WERI-Rb-1 (cell line): Measurements from ENCODE around the gene KIF13A.
"Not testable (repeated sequence)": the region's sequence is repeated elsewhere in the genome, so short reads cannot be mapped to it uniquely, and the experiment has no call there.

Source experiments
- DNase-seq: peaks from one replicate; pipeline ENCODE4 v3.0.0-alpha.2; 2020
- H3K27ac ChIP-seq: fragments of 250-450 bp; sonication (Bioruptor Pico); 2 replicates; pipeline ENCODE4 v1.5.1; 2020; ENCODE audit warnings: mild to moderate bottlenecking, moderate library complexity
- H3K27me3 ChIP-seq: fragments of 250-450 bp; sonication (Bioruptor Pico); 2 replicates; pipeline ENCODE4 v1.5.1; 2021; ENCODE audit warnings: mild to moderate bottlenecking, low read depth, moderate library complexity; ENCODE audit not compliant: insufficient read depth, severe bottlenecking
- H3K36me3 ChIP-seq: fragments of 250-450 bp; sonication (Bioruptor Pico); 2 replicates; pipeline ENCODE4 v1.5.1; 2020; ENCODE audit warnings: mild to moderate bottlenecking, moderate library complexity
- H3K4me3 ChIP-seq: 2 replicates; pipeline ENCODE4 v1.5.1; 2011; ENCODE audit warnings: low read depth, mild to moderate bottlenecking, control low read depth, low read length
- H3K9me3 ChIP-seq: fragments of 250-450 bp; sonication (Bioruptor Pico); 2 replicates; pipeline ENCODE4 v1.5.1; 2021; ENCODE audit warnings: mild to moderate bottlenecking, moderate library complexity; ENCODE audit not compliant: severe bottlenecking
- CTCF ChIP-seq: IDR thresholded peaks from 2 replicates; pipeline ENCODE4 v1.5.1; 2011; ENCODE audit warnings: low read depth, mild to moderate bottlenecking, control low read depth, inconsistent platforms, low read length

The KIF13A gene

DNA sequence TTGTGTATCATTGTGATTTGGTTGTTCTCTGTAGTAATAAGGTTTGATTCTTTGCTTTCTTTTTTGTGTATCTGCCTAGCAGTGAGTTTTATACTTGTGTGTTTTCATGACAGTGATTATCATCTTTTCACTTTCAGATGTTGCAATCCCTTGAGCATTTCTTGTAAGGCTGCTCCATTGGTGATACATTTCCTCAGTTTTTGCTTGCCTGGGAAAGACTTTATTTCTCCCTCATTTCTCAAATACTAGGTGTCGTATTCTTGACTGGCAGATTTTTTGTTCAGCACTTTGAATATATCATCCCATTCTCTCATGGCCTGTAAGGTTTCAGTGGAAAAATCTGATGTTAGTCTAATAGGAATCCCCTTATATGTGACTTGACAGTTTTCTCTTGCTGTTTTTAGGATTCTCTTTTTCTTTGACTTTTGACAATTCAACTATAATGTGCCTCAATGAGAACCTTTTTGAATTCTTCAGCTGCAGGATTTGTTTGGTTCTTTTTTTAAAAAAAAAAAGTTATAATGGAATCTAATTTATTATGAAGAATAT, 249.7 kb downstream of the KIF13A start:
- Histone ChIP-seq H3K27ac (no peak overlapping the region), H3K4me3 (no peak overlapping the region), H3K27me3 (no peaks in the 10 kb centered on the region), H3K36me3 (no peaks in the 10 kb centered on the region), H3K9me3 (peaks cover 13% of the 10 kb centered on the region)
- no peak for DNase-seq
- TF ChIP-seq CTCF: no peak

DNA sequence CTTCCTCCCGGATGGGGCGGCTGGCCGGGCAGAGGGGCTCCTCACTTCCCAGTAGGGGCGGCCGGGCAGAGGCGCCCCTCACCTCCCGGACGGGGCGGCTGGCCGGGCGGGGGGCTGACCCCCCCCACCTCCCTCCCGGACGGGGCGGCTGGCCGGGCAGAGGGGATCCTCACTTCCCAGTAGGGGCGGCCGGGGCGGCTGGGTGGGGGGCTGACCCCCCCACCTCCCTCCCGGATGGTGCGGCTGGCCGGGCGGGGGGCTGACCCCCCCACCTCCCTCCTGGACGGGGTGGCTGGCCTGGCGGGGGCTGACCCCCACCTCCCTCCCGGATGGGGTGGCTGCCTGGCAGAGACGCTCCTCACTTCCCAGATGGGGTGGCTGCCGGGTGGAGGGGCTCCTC, 252.1 kb downstream of the KIF13A start:
- not testable (repeated sequence) for H3K27me3 ChIP-seq, H3K36me3 ChIP-seq, DNase-seq, H3K27ac ChIP-seq, H3K4me3 ChIP-seq
- peaks cover 13% of the 10 kb centered on the region for H3K9me3 ChIP-seq

GRCh38 chr6:17730078-17730704, 257.2 kb downstream of the KIF13A start:
- no peak for DNase-seq
- Histone ChIP-seq H3K4me3 (no peak overlapping the region), H3K9me3 (no peaks in the 10 kb centered on the region), H3K36me3 (no peaks in the 10 kb centered on the region), H3K27ac (no peak overlapping the region), H3K27me3 (no peaks in the 10 kb centered on the region)
- TF ChIP-seq CTCF: no peak

DNA sequence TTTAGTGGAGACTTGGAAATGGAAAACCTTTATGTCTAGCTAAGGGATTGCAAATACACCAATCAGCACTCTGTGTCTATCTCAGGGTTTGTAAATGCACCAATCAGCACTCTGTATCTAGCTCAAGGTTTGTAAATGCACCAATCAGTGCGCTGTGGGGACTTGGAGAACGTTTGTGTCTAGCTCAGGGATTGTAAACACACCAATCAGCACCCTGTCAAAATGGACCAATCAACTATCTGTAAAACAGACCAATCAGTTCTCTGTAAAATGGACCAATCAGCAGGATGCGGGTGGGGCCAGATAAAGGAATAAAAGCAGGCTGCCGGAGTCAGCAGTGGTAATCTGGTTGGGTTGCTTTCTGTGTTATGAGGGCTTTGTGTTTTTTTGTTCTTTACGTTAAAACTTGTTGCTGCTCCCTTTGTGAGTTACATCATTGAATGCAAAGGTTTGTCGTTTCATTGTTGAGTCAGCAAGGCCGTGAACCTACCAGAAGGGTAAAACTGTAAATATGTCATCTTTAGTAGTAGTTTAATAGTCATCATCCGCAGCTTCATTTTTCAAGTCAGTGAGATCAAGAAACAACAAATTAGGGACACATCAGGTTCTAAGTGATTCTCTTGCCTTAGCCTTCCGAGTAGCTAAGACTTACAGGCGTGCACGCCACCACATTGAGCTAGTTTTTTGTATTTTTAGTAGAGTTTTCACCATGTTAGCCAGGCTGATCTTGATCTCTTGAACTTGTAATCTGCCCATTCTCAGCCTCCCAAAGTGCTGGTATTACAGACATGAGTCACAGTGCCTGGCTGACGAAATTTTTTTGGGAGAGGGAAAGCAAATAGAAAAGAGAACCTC, 258.0 kb downstream of the KIF13A start:
- Histone ChIP-seq H3K27me3 (no peaks in the 10 kb centered on the region), H3K9me3 (no peaks in the 10 kb centered on the region), H3K4me3 (no peak overlapping the region), H3K27ac (no peak overlapping the region), H3K36me3 (no peaks in the 10 kb centered on the region)
- TF ChIP-seq CTCF: no peak
- no peak for DNase-seq

- H3K9me3 ChIP-seq: no peaks in the 10 kb centered on the region
- no peak overlapping the region for H3K4me3 ChIP-seq
- no peak for TF ChIP-seq CTCF
- no peak for DNase-seq
- H3K36me3 ChIP-seq: no peaks in the 10 kb centered on the region
- H3K27ac ChIP-seq: no peak overlapping the region
- no peaks in the 10 kb centered on the region for H3K27me3 ChIP-seq
These were observed 258.7 kb downstream of the KIF13A start for GRCh38 chr6:17728551-17729222.

DNA sequence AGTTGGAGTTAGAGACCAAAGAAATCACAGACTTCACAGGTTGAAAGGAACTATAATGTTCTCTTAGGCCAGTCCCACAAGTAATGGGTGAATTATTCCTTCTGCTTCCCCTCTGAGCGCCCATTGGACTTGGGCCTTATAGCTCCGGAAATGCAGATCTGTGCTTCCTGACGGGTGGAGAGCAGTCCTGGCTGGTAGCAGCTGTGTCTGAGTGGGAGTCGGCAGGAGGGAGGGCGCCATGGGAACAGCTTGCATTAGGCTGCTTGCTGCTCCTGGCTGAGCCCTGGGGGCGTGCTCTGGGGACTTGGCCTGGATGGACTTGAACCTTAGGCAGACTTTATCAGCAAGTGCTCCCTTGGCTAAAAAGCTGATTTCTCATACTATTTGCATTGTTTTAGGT, 262.4 kb downstream of the KIF13A start:
- TF ChIP-seq CTCF: peak; percentile 29; the same call in 1 of the 2 replicates
- no peaks in the 10 kb centered on the region for H3K9me3 ChIP-seq
- peak overlapping the region; percentile 9; the same call in 1 of the 2 replicates for H3K27ac ChIP-seq
- no peaks in the 10 kb centered on the region for H3K36me3 ChIP-seq
- no peak overlapping the region for H3K4me3 ChIP-seq
- DNase-seq: peak; percentile 96
- no peaks in the 10 kb centered on the region for H3K27me3 ChIP-seq
